UCSD-AML1 (cell line): ENCODE results near the gene CERS1.
"Not testable (repeated sequence)": the region's sequence is repeated elsewhere in the genome, so short reads cannot be mapped to it uniquely, and the experiment has no call there.

Source experiments
- DNase-seq: peaks from one replicate; lab custom pipeline; 2025; ENCODE audit not compliant: unreplicated experiment; lab: John Stamatoyannopoulos, UW

CERS1 gene

GRCh38 chr19:18919086-18919899 lies 23.3 kb upstream of the CERS1 start, which contains the start of the genes COPE and DDX49:
Gene COPE (minus strand): TSS chr19:18919387. CDS start chr19:18919348, 39 bp downstream.
Gene DDX49 (plus strand): TSS chr19:18919715. CDS start chr19:18919742, 27 bp downstream.
- peak; percentile 96 for DNase-seq

GRCh38 chr19:18917593-18917992 lies 21.6 kb upstream of the CERS1 start:
- DNase-seq: not testable (repeated sequence)

GRCh38 chr19:18915639-18916038 lies 19.7 kb upstream of the CERS1 start:
- DNase-seq: peak; percentile 55

GRCh38 chr19:18913466-18913865 lies 17.5 kb upstream of the CERS1 start:
- DNase-seq: no peak

- no peak for DNase-seq
Measured at GRCh38 chr19:18912933-18913332, 17.0 kb upstream of the CERS1 start.

- DNase-seq: no peak
Measured at GRCh38 chr19:18910801-18911436, 15.0 kb upstream of the CERS1 start.

GRCh38 chr19:18910010-18910409 lies 14.1 kb upstream of the CERS1 start:
- DNase-seq: no peak

- DNase-seq: no peak
Measured at GRCh38 chr19:18908917-18909619, 13.1 kb upstream of the CERS1 start.

GRCh38 chr19:18906605-18907519 lies 10.9 kb upstream of the CERS1 start:
- DNase-seq: no peak

GRCh38 chr19:18905513-18906236 lies 9.7 kb upstream of the CERS1 start:
- no peak for DNase-seq

- DNase-seq: no peak
Measured at GRCh38 chr19:18905058-18905456, 9.1 kb upstream of the CERS1 start.

GRCh38 chr19:18904334-18905057 lies 8.5 kb upstream of the CERS1 start:
- DNase-seq: no peak

GRCh38 chr19:18903156-18904037 lies 7.4 kb upstream of the CERS1 start:
- DNase-seq: no peak

- not testable (repeated sequence) for DNase-seq
Measured at GRCh38 chr19:18902519-18902918, 6.6 kb upstream of the CERS1 start.

- DNase-seq: no peak
Measured at GRCh38 chr19:18901491-18901890, 5.5 kb upstream of the CERS1 start.

GRCh38 chr19:18900700-18901481 lies 4.9 kb upstream of the CERS1 start:
- DNase-seq: no peak
